22Rv1 (cell line): ENCODE measurements around the gene SIPA1L3.
A peak's percentile ranks its signal among the peaks of the same experiment; 100 is the strongest.

Experiments
- H3K27ac ChIP-seq: fragments of 450-650 bp; 2 replicates; pipeline ENCODE4 v1.5.1; 2017
- ZFX ChIP-seq: fragments of 450-650 bp; IDR thresholded peaks from 2 replicates; pipeline ENCODE4 v1.6.1; 2017; ENCODE audit warnings: antibody characterized with exemption, borderline replicate concordance
- TF ChIP-seq, protein P1 (sequence below): fragments of 450-650 bp; IDR thresholded peaks from 2 replicates; pipeline ENCODE4 v1.5.1; 2017; ENCODE audit warnings: mild to moderate bottlenecking

Gene SIPA1L3

DNA sequence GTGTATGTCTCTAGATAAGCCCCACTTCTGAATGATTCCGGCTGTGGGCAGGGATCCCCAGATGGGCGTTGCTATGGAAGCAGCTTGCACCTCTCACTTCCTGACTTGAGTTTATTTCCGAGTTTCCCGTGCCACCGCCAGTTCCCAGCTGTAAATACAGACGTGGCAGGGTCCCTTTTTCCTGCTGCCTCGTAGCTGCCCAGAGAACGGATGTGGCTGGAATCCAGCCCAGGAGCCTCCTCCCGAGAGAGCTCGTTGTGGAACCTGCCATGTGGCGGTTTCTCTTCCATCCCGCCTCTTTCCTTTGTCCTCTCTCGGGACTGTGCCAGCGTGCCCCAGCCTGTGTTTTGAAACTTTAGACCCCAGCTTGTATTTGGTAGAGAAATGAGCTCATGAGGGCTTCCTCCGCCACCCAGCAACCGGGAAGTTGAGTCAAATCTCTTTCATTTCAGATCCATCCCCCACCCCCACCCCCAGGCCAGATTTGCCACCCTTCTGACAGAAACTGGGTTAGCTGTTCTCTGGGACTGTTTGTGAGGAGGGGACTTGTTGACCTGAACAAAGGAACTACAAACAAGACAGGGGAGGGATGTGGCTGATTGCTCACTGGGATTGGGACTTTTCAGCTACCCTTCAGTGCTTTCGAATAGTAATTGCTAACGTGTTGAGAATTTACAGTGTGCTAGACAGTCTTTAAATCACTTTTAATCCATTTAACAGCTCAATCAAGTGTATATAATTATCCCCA, 96.6 kb downstream of the SIPA1L3 start:
- peak overlapping the region; percentile 85 for H3K27ac ChIP-seq
- TF ChIP-seq, protein P1, sequence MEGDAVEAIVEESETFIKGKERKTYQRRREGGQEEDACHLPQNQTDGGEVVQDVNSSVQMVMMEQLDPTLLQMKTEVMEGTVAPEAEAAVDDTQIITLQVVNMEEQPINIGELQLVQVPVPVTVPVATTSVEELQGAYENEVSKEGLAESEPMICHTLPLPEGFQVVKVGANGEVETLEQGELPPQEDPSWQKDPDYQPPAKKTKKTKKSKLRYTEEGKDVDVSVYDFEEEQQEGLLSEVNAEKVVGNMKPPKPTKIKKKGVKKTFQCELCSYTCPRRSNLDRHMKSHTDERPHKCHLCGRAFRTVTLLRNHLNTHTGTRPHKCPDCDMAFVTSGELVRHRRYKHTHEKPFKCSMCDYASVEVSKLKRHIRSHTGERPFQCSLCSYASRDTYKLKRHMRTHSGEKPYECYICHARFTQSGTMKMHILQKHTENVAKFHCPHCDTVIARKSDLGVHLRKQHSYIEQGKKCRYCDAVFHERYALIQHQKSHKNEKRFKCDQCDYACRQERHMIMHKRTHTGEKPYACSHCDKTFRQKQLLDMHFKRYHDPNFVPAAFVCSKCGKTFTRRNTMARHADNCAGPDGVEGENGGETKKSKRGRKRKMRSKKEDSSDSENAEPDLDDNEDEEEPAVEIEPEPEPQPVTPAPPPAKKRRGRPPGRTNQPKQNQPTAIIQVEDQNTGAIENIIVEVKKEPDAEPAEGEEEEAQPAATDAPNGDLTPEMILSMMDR = no peak
- TF ChIP-seq ZFX = no peak

DNA sequence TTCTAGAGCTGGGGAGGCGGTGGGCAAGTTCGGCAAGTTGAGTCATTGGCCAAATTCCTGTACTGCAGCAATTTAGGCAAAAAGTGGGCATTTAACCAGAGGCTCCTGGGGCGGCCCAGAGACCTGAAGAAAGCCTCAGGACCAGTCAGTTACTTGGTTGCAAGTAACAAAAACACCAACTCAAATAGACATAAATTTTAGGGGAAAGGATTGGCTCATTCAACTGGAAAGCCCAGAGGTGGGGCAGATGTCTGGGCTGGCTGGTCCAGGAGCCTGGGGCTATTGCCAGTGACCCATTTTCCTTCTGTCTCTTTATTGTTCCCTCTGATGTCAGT, 97.1 kb downstream of the SIPA1L3 start:
- peak overlapping the region; percentile 85 for H3K27ac ChIP-seq
- TF ChIP-seq ZFX = no peak
- TF ChIP-seq, protein P1 = no peak

DNA sequence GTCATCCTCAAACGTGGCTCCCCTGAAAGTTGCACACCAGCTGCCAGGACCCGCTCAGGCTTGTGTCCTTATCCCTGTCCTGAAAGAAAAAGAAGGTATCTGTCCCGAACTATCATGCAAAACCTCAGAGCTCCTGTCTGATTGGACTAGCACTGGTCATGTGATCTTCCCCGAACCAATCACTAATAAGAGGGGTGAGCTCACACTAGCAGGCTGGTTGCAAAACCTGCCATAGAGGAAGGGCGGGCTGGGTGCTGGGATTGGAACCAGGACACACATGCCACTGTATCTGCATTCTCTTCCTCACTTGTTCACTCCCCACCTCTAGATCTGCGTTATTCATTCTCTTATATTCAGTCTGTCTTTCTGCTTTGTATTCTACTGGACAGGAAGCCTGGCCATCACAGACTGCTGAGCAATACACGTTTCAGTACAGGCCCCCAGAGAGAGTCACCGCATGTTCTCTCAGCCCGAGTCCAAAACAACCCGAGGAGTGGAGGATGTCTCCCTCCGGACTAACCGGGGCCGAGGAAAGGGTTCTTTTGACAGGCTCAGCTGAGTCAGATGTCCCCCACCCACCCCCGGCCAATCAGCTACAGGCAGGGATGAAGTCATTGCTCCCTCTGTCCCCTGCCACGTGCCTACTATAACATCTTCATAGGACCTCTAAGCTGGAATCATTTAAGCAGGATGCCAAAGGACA, 97.7 kb downstream of the SIPA1L3 start:
- H3K27ac ChIP-seq = peak overlapping the region; percentile 85
- no peak for TF ChIP-seq ZFX

DNA sequence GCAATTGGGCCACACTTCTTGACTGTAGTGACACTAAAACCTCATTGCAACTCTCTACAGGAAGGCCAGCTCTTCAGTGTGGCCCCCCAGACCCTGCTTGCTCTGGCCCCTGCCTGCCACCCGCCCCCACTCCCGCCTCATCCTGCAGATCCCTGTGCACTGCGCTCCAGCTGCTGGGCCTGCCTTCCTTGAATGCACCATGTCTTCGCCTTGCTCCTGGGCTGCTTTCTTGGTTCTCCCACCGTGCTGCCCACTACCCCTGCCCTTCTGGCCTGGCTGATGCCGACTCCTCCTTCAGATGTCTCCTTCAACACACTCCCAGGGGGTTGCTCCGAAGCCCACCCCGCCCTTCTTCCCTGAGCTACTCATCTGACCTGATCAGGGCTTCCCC, 98.2 kb downstream of the SIPA1L3 start:
- no peak for TF ChIP-seq ZFX
- TF ChIP-seq, protein P1 = no peak
- H3K27ac ChIP-seq = peak overlapping the region; percentile 85

DNA sequence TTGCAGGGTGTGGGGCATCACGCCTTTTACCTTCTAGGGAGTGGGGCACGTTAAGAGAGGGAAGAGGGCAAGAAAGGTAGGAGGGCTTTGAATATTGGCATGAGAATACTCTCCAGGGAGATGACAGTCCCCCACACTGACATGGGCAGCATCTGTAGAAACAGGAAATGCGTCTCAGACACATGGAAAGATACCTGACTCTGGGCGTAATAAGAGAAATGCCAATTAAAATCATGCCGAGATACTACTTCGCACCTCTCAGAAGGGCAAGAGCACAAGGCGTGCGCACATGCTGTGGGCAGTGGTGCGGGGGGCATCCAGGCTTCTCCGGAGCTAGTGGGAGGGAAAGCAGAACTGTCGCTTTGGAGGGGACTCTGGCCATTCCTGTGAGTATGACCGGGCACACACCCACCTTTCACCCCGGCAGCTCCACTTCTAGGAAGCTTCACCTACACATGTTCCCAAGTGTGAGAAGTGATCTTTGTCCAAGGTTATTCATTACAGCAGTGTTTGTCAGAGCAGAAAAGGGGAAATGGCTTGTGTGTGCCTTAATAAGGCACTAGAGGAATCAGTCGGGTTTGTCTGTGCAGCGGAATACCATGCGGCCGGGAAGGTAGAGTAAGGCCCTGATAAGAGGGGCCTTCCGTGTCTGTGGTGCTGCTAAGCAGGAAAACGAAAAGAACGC, 99.5 kb downstream of the SIPA1L3 start:
- no peak overlapping the region for H3K27ac ChIP-seq
- no peak for TF ChIP-seq ZFX
- TF ChIP-seq, protein P1 = no peak

DNA sequence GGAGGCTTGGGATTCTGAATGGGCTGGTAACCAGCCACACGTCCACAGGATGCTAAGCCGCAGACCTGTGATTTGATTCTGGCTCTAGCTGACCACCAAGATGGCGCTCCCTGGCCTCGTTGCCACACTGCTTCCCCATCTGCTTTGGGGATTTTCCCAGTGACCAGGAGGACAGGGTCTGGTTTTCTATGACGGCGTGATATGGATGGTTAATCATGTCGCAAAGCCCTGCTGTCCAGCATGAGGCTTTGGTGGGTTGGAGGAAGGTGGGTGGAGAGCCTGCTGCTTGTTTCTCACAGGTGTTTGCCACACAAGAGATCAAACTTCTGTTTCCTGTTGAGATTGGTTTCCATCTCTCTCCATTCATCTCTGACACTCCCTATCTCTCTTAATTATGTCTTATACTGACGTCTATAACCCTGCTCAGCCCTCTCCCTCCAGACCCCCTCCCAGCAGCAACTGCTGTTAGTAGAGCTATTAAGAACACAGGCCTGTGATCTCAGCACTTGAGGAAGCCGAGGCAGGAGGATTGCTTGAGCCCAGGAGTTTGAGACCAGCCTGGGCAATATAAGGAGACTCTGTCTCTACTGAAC, 102.7 kb downstream of the SIPA1L3 start:
- H3K27ac ChIP-seq = no peak overlapping the region
- TF ChIP-seq, protein P1 = no peak
- TF ChIP-seq ZFX = no peak

DNA sequence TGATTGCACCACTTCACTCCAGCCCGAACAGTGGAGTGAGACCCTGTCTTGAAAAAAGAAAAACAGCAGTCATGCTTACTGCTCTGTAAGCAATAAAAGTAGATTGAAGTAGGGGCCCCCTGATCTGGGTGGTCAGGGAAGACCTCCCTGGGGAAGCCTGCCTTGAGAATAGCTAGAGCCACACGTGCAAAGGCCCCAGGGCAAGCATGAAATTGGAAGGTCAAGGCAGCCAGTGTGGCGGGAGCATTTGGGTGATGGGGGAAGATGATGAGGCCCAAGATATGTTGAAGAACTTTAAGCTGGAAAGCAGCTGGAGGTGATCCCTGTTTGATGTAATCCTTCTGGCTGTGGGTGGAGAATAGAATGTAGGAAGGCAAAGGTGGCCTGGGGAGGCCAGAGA, 104.4 kb downstream of the SIPA1L3 start:
- TF ChIP-seq, protein P1 = no peak
- no peak for TF ChIP-seq ZFX
- H3K27ac ChIP-seq = no peak overlapping the region
